Right lobe of liver (tissue), 6 donors: Measurements from ENCODE around the gene SMIM44. TPM values are rescaled to one million over a fixed set of nuclear protein-coding genes. Genes with fewer than 3 reads are reported as not detected.

Experiments
- ATAC-seq, 4 donors: fragments of 200-7000 bp; cut with Tn5 transposase; one replicate each; pipeline ENCODE4 v1.9.1; 2020; ENCODE audit warnings: mild to moderate bottlenecking in 4 of 4, moderate library complexity in 4 of 4
- DNase-seq, 3 donors: peaks; one replicate each; pipeline ENCODE4 v3.0.0-alpha.2; 2020
- H3K27ac ChIP-seq, 3 donors: fragments of 200-600 bp; one replicate each; pipeline ENCODE4 v1.8.0; 2022
- H3K27me3 ChIP-seq, 2 donors: fragments of 200-600 bp; one replicate each; pipeline ENCODE4 v1.8.0; 2022
- H3K36me3 ChIP-seq, 4 donors: fragments of 200-600 bp; sonication (generic) in 1 of 4; one replicate each; pipeline versions ENCODE4 v1.5.1 to v1.8.0; 2017 to 2022; ENCODE audit warnings: control low read depth in 1 of 4
- H3K4me1 ChIP-seq, 4 donors: fragments of 200-600 bp; sonication (generic) in 1 of 4; one replicate each; pipeline versions ENCODE4 v1.5.1 to v1.8.0; 2017 to 2022; ENCODE audit warnings: control low read depth in 1 of 4
- H3K4me3 ChIP-seq, 3 donors: fragments of 200-600 bp; one replicate each; pipeline ENCODE4 v1.8.0; 2022
- H3K9me3 ChIP-seq, 4 donors: fragments of 200-600 bp; sonication (generic) in 1 of 4; one replicate each; pipeline versions ENCODE4 v1.5.1 to v1.8.0; 2017 to 2022; ENCODE audit warnings: control low read depth in 1 of 4
- POLR2A ChIP-seq: fragments of 450-650 bp; IDR thresholded peaks from one replicate; pipeline ENCODE4 v1.6.1; 2017; ENCODE audit warnings: antibody characterized with exemption, mild to moderate bottlenecking
- WGBS: methylation state at CpG from one replicate; pipeline ENCODE4 v1.1.6; 2018; ENCODE audit warnings: low coverage, low lambda C conversion rate; ENCODE audit not compliant: insufficient coverage; ENCODE audit errors: missing lambda C conversion rate; 5-methylcytosine and 5-hydroxymethylcytosine counted together
- intact Hi-C, 2 donors: fragments of 100-400 bp; cut with DNase I; formaldehyde crosslinking; loops; one replicate each; pipeline versions ENCODE4 v1.11.2 to v1.14.1; 2022
- total RNA-seq, 6 experiments: library from RNA; depleted of rRNA in 2 of 6; stranded (reverse); fragments of >200 nt in 2 of 6; fragmentation: NEBNext Ultra II Directional in 3 of 6; extraction: Animal tissue kit (Norgen Biotek cat#: 25700) in 3 of 6; gene quantifications; one replicate each; pipeline versions ENCODE4 v1.1.0 to v1.2.4, GENCODE V29; 2016 to 2023
- TF ChIP-seq, protein P1 (sequence below), 4 donors: fragments of 200-600 bp in 3 of 4; fragments of 450-650 bp in 1 of 4; IDR thresholded peaks; one replicate each; pipeline versions ENCODE4 v1.5.1 to v1.8.0; 2016 to 2022; ENCODE audit warnings: antibody characterized with exemption in 4 of 4, mild to moderate bottlenecking in 2 of 4
- donor health status: DM: no; HTN: yes; CAD: no.
- donor health status: DM: no; HTN: no; CAD: no.
- donor health status: DM: no; HTN: no; CAD: no.
- donor health status: DM: no; HTN: yes; CAD: no.
- donor health status: DM: no; HTN: yes; CAD: no.

Gene SMIM44
- total RNA-seq, 6 experiments from 2014 or later, result not detected

GRCh38 chr19:3440082-3440481, 43.2 kb downstream of the SMIM44 start:
- WGBS, result 27% methylated on average over 3 of the region's 13 CpGs
- H3K27ac ChIP-seq, result no peak overlapping the region
- peaks cover 0 to 70% (median 28%) of the 10 kb centered on the region in 4 donors for H3K36me3 ChIP-seq
- H3K4me1 ChIP-seq, result peaks cover 0 to 6% (median 0%) of the 10 kb centered on the region in 4 donors
- intact Hi-C loops, result no loop called here
- no peaks in the 10 kb centered on the region for H3K9me3 ChIP-seq
- ATAC-seq, result peak; percentile 68 to 83 (median 77)
- H3K4me3 ChIP-seq, result no peak overlapping the region
- TF ChIP-seq POLR2A, result no peak
- TF ChIP-seq, protein P1, sequence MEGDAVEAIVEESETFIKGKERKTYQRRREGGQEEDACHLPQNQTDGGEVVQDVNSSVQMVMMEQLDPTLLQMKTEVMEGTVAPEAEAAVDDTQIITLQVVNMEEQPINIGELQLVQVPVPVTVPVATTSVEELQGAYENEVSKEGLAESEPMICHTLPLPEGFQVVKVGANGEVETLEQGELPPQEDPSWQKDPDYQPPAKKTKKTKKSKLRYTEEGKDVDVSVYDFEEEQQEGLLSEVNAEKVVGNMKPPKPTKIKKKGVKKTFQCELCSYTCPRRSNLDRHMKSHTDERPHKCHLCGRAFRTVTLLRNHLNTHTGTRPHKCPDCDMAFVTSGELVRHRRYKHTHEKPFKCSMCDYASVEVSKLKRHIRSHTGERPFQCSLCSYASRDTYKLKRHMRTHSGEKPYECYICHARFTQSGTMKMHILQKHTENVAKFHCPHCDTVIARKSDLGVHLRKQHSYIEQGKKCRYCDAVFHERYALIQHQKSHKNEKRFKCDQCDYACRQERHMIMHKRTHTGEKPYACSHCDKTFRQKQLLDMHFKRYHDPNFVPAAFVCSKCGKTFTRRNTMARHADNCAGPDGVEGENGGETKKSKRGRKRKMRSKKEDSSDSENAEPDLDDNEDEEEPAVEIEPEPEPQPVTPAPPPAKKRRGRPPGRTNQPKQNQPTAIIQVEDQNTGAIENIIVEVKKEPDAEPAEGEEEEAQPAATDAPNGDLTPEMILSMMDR (IDR thresholded peaks at IDR 0.05), result peak; percentile 52 to 65 (median 59)
- DNase-seq, result peak in 1 of 3 donors; percentile 77
- H3K27me3 ChIP-seq, result no peaks in the 10 kb centered on the region

DNA sequence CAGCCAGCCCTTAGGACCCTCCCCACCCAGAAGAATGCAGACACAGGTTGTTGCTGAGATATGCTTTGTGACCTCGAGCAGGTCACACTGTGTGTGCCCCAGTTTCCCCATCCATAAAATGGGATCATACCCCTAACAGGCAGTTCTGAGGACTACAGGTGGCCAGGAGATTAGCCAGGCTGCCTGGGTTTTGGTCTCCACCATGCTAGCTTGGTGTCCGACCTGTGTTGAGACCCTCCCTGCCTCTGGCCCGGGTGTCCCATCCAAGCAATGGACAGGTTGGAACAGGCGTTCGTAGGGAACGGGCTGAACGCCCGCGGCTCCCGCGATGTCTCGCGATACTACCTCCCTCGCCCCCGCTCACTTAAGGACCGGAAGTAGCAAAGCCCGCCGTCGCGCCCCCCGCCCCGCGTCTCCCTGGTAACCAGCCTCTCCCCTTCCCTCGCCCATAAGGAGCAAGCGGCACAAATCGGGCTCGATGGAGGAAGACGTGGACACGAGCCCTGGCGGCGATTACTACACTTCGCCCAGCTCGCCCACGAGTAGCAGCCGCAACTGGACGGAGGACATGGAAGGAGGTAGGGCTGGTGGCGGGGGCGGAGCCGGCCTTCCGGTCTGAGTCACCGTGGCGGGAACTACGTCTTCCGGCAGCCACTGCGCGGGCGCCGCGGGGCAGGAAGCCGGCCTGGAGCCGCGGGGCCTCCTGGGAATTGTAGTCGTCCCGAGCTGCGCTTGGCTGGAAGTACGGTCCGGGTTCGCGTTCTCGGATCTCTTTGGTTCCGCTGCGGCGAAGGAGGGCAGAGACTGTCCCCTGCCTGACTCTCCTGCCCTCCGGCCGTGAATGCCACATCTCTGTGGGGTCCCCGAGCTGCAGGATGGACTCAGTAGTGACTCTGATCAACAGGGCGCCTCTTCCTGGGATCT, 48.3 kb downstream of the SMIM44 start:
- DNase-seq (peak; percentile 85 to 93 (median 93)), ATAC-seq (peak; percentile 68 to 82 (median 72))
- H3K36me3 ChIP-seq, result peaks cover 0 to 54% (median 19%) of the 10 kb centered on the region in 4 donors
- H3K4me1 ChIP-seq, result peaks cover 0 to 33% (median 11%) of the 10 kb centered on the region in 4 donors
- TF ChIP-seq, protein P1 (IDR thresholded peaks at IDR 0.05), result no peak
- no peak for TF ChIP-seq POLR2A
- WGBS, result 61% methylated on average over 3 of the region's 67 CpGs
- H3K27me3 ChIP-seq, result no peaks in the 10 kb centered on the region
- peak overlapping the region; percentile 70 to 81 (median 77) for H3K27ac ChIP-seq
- no peaks in the 10 kb centered on the region for H3K9me3 ChIP-seq
- peak overlapping the region; percentile 12 to 40 (median 21) for H3K4me3 ChIP-seq
- intact Hi-C loops, result loop anchor here (10.0 kb wide), 2 partner anchors 90 to 110 kb away; no protein-coding TSS in a partner anchor

DNA sequence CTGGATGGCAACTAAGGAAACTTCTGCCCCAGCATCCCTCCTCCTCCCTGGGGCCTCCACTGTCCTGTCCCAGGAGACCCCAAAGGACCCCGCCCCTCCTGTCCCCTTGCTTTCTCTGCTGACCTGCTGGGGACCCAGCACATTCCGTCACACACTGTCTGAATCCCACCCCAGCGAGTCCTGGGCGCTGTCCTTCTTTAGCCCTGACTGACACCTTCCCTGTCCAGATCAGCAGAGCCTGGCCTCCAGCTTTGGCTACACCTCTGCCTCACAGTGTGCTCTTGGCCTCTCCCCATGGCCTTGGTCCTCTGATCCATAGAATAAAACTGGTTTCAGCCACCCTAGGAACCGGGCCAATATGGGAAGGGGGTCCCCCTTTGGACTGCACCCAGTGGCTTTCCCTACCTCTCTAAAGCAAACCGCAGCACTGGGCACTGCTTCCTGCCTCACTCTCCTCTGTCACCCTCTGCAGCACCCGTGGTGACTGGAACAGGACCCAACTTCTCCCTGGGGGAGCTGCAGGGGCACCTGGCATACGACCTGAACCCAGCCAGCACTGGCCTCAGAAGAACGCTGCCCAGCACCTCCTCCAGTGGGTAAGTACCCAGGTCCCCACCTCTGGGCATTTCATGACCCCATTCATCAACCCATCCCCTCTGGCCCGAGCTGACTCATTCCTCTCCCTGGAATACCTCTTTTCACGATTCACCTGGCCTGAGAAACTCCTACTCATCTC, 49.3 kb downstream of the SMIM44 start:
- H3K4me3 ChIP-seq, result no peak overlapping the region
- peak overlapping the region; percentile 70 to 81 (median 77) for H3K27ac ChIP-seq
- peaks cover 0 to 39% (median 15%) of the 10 kb centered on the region in 4 donors for H3K4me1 ChIP-seq
- TF ChIP-seq POLR2A, result no peak
- TF ChIP-seq, protein P1 (IDR thresholded peaks at IDR 0.05), result no peak
- H3K27me3 ChIP-seq, result no peaks in the 10 kb centered on the region
- intact Hi-C loops, result loop anchor here (10.0 kb wide), 2 partner anchors 89 to 109 kb away; no protein-coding TSS in a partner anchor
- ATAC-seq, result no peak
- no peak for DNase-seq
- H3K9me3 ChIP-seq, result no peaks in the 10 kb centered on the region
- H3K36me3 ChIP-seq, result peaks cover 0 to 51% (median 19%) of the 10 kb centered on the region in 4 donors
- 81% methylated on average over 6 of the region's 11 CpGs for WGBS

- Histone ChIP-seq H3K4me3 (no peak overlapping the region), H3K36me3 (peaks cover 0 to 46% (median 19%) of the 10 kb centered on the region in 4 donors), H3K9me3 (no peaks in the 10 kb centered on the region), H3K27me3 (no peaks in the 10 kb centered on the region), H3K4me1 (peaks cover 0 to 45% (median 16%) of the 10 kb centered on the region in 4 donors), H3K27ac (peak overlapping the region; percentile 70 to 81 (median 77))
- WGBS, result no CpG with 5 or more reads among the region's 12 CpGs
- DNase-seq (no peak), ATAC-seq (peak in 2 of 4 donors; percentile 1 to 9)
- intact Hi-C loops, result loop anchor here (10.0 kb wide), 2 partner anchors 89 to 109 kb away; no protein-coding TSS in a partner anchor
- no peak for TF ChIP-seq POLR2A
- TF ChIP-seq, protein P1 (IDR thresholded peaks at IDR 0.05), result no peak
These were observed 49.9 kb downstream of the SMIM44 start for GRCh38 chr19:3433313-3433712.
